GM12892 (cell line): Measurements from ENCODE around the gene PRDX1.

Experiments
- POLR2AphosphoS5 ChIP-seq: IDR thresholded peaks from 2 replicates; pipeline ENCODE4 v1.6.1; 2011; ENCODE audit warnings: low read depth, low read length, control low read depth
- TAF1 ChIP-seq: IDR thresholded peaks from 2 replicates; pipeline ENCODE4 v1.6.1; 2011; ENCODE audit warnings: low read depth, mild to moderate bottlenecking, control low read depth, low read length, borderline replicate concordance

DNA sequence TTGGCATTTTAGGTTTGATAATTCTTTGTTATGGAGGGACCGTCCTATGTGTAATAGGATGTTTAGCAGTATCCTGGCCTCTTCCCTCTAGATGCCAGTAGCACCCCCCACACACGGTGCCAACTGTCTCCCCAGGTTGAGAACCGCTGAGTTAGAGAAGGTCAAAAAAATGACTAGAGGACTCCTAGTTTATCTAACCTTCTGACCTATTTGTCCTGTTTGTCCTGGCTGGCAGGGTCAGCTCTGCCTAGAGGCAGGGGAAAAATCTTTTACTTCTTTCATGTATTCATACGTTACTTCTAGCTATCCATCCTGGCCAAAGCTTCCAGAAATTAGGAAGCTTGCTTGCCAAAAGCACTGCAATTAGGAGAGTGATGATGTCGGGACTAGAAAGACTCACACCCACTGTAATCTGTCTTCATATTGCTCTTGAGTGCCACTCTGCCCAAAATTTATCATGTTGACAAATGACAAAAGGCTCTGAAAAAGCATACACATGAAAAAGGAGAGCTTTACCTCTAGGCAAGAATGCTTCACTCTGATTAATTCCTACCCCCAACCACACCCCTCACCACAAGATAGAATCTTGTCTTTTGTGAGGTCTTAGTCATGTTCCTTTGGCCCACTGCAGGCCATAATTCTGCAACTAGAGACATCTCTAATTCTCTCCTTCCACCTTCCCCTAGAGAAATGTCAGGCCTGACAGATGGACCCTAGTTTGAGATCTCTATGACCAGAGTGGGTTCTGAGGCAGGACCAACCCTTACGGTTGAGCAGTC lies 14.5 kb upstream of the PRDX1 start:
- no peak for TF ChIP-seq POLR2AphosphoS5
- TF ChIP-seq TAF1: no peak
